Stimulated activated naive CD8-positive, alpha-beta T cell treated with anti-CD3 and anti-CD28 coated beads, Interleukin-15, amount 100 ng/mL, for 72 hours (primary cell): Measurements from ENCODE around the gene THAP8.
A peak's percentile ranks its signal among the peaks of the same experiment; 100 is the strongest.

Source experiments
- ATAC-seq: fragments of 150-1000 bp; cut with Tn5 transposase; 2 replicates; pipeline ENCODE4 v1.10.0; 2021; ENCODE audit warnings: mild to moderate bottlenecking, moderate library complexity
- DNase-seq, 2 donors: peaks; one replicate each; pipeline ENCODE4 v3.0.0; 2021 to 2022
- H3K27ac Mint-ChIP-seq, 2 donors: one replicate each; pipeline ENCODE4 v1.8.0; 2022; ENCODE audit warnings: mild to moderate bottlenecking in 2 of 2, mixed read lengths in 2 of 2, moderate library complexity in 2 of 2
- H3K27me3 Mint-ChIP-seq: one replicate; pipeline ENCODE4 v1.8.0; 2022; ENCODE audit warnings: mixed read lengths
- H3K4me1 Mint-ChIP-seq: one replicate; pipeline ENCODE4 v1.8.0; 2022; ENCODE audit warnings: mild to moderate bottlenecking, mixed read lengths
- H3K4me3 Mint-ChIP-seq, 2 donors: one replicate each; pipeline ENCODE4 v1.8.0; 2022; ENCODE audit warnings: mild to moderate bottlenecking in 2 of 2, mixed read lengths in 2 of 2, moderate library complexity in 1 of 2
- H3K9me3 Mint-ChIP-seq, 2 donors: one replicate each; pipeline ENCODE4 v1.8.0; 2022; ENCODE audit warnings: mixed read lengths in 2 of 2

THAP8 gene, protein sequence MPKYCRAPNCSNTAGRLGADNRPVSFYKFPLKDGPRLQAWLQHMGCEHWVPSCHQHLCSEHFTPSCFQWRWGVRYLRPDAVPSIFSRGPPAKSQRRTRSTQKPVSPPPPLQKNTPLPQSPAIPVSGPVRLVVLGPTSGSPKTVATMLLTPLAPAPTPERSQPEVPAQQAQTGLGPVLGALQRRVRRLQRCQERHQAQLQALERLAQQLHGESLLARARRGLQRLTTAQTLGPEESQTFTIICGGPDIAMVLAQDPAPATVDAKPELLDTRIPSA

DNA sequence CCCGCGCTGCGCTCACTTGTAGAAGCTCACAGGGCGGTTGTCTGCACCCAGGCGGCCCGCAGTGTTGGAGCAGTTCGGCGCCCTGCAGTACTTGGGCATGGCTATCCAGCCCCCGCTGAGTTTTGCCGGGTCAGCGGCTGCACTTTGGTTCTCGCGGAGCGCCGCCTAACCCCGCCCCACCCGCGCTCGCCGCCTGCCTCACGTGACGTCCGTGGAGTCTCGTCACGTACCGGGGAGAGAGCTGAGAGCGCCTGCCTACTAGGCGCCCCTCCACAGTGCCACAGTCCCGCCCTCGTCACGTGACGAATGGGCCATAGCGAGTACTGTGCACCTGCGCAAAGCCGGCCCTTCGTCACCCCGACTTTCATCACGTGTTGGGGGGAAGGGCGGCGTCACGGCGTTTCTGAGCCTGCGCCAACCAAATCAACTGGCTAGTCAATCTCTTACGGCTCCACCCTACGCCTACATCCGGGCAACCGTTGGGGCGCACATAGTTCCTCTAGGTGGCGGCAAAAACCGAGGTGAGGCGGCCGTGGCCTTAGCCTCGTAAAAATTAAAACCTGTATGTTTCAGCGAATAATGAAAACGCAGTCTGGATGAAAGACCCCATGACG is at the start of gene THAP8:
TSS of gene THAP8 (minus strand) at position 167 of the 614 bp plus-strand sequence. CDS start at position 99, 68 bp downstream.
- ATAC-seq (peak; percentile 93), DNase-seq (peak; percentile 99)
- Mint-ChIP-seq H3K27ac (peak within 1 kb of the TSS; percentile 97 to 98), H3K4me1 (peaks cover 28% of the 10 kb centered on the region), H3K9me3 (no peaks in the 10 kb centered on the region), H3K27me3 (no peaks in the 10 kb centered on the region), H3K4me3 (peak within 1 kb of the TSS; percentile 93 to 97)

DNA sequence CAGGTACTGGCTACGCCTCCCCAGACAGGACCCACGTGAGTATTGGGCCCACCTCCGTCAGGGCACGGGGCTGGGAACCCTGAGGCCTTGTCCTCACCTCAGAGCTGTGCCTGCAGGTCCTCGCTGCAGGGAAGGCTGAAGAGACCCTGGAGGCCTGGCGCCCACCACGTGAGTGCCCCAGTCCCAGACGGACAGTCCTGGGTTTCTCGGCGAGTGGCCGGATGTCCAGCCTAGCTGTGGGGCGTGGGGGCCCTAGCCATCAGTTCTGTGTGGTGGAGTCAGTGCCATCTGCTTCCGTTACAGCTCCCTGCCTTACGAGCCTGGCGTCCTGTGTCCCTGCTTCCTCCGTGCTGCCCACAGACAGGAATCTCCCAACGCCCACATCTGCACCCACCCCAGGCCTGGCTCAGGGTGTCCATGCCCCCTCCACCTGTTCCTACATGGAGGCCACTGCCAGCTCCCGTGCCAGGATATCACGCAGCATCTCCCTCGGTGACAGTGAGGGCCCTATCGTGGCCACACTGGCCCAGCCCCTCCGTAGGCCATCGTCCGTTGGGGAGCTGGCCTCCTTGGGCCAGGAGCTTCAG is 49.0 kb upstream of the THAP8 start:
- DNase-seq (no peak), ATAC-seq (no peak)
- peak overlapping the region in 1 of 2 donors; percentile 48 for H3K27ac Mint-ChIP-seq
- no peaks in the 10 kb centered on the region for H3K27me3 Mint-ChIP-seq
- no peaks in the 10 kb centered on the region for H3K4me1 Mint-ChIP-seq
- H3K4me3 Mint-ChIP-seq, result no peak overlapping the region
- H3K9me3 Mint-ChIP-seq, result no peaks in the 10 kb centered on the region

DNA sequence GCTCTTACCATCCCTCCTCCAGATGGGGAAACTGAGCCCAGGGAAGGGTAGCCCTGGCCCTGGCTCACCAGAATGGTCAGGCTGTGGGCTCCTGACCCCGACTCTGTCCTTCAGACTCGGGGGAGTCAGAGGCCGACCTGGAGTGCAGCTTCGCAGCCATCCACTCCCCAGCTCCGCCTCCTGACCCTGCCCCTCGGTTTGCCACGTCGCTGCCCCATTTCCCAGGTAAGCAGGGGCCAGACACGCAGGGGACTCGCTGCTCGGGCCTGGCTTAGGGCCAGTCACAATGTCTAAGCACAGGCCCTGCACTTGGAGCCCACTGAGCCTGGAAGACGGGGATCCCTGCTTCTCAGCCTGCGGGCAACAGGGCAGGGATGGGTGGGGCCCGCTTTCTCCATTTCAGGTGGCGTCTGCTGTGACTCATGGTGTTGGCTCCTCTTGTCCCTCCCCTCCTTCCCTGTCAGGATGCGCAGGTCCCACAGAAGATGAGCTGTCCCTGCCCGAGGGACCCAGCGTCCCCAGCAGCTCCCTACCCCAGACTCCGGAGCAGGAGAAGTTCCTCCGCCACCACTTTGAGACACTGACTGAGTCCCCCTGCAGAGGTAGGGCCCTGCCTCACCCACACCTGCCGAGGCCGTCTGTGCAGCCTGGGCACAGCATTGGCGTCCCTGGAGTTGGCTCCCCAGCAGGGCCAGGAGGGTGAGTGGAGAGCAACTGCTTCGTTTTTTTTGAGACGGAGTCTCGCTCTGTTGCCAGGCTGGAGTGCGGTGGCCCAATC is 47.7 kb upstream of the THAP8 start:
- ATAC-seq (no peak), DNase-seq (no peak)
- Mint-ChIP-seq H3K9me3 (no peaks in the 10 kb centered on the region), H3K27me3 (no peaks in the 10 kb centered on the region), H3K27ac (peak overlapping the region in 1 of 2 donors; percentile 19), H3K4me3 (no peak overlapping the region), H3K4me1 (no peaks in the 10 kb centered on the region)

DNA sequence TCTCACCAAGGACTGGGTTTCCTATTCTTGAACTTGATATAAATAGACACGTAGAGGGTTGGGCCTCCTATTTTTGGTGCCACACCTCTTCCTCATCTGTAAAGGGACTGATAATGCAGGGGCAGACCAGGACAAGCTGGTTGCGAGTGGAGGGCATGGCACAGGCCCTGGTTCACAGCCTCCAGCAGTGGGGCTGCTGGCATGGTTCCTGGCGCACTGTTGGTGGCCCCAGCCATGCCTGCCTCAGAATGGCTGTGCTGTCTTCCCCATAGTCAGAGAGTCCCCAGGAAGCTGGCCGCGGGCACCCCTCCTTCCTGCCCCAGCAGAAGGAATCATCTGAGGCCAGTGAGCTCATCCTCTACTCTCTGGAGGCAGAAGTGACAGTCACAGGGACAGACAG is 46.4 kb upstream of the THAP8 start:
- no peaks in the 10 kb centered on the region for H3K9me3 Mint-ChIP-seq
- ATAC-seq (no peak), DNase-seq (no peak)
- H3K4me3 Mint-ChIP-seq, result no peak overlapping the region
- H3K27me3 Mint-ChIP-seq, result no peaks in the 10 kb centered on the region
- H3K4me1 Mint-ChIP-seq, result no peaks in the 10 kb centered on the region
- no peak overlapping the region for H3K27ac Mint-ChIP-seq

DNA sequence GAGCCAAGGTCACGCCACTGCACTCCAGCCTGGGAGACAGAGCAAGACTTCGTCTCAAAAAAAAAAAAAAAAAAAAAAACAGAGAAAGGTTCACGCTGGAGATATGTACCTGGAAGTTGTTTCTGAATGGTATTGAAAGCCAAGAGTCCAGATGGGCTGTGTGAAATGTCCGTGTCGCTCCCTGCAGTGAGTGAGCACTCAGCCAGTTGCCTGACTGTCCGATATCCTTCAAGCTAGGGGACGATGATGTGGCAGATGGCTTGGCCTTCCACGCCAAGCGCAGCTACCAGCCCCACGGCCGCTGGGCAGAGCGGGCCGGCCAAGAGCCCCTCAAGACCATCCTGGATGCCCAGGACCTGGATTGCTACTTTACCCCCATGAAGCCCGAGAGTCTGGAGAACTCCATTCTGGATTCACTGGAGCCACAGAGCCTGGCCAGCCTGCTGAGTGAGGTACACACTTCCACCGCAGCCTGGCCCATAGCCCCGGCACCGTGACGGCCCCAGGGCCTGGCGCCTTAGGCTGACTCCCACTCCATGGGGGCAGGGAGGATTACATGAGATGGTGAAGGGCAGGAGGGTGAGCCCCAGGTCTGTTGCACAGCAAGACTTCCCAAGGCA is 45.2 kb upstream of the THAP8 start:
- no peaks in the 10 kb centered on the region for H3K9me3 Mint-ChIP-seq
- no peak for ATAC-seq
- H3K4me1 Mint-ChIP-seq, result no peaks in the 10 kb centered on the region
- H3K4me3 Mint-ChIP-seq, result no peak overlapping the region
- DNase-seq, result no peak
- H3K27me3 Mint-ChIP-seq, result no peaks in the 10 kb centered on the region
- no peak overlapping the region for H3K27ac Mint-ChIP-seq

DNA sequence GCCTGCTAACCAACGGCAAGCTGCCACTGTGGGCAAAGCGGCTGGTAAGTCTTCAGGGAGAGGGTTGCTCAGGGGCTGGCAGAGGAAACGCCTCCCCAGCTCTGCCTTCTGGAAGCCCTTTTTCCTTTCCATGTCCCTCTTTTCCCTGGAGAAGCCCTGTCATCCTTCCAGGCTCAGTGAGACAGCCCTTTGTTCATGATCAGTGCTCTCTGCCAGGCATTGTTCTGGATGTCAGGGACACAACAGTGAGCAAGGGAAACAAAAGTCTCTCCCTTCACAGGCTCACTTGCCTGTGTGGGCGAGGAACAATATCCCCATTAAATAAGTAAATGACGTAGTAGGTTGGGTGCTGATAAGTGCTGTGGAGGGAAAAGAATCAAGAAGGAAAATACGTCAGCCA is 43.0 kb upstream of the THAP8 start:
- peaks cover 21% of the 10 kb centered on the region for H3K4me1 Mint-ChIP-seq
- ATAC-seq (no peak), DNase-seq (no peak)
- no peaks in the 10 kb centered on the region for H3K27me3 Mint-ChIP-seq
- H3K27ac Mint-ChIP-seq, result peak overlapping the region; percentile 10 to 72
- H3K9me3 Mint-ChIP-seq, result no peaks in the 10 kb centered on the region
- no peak overlapping the region for H3K4me3 Mint-ChIP-seq

DNA sequence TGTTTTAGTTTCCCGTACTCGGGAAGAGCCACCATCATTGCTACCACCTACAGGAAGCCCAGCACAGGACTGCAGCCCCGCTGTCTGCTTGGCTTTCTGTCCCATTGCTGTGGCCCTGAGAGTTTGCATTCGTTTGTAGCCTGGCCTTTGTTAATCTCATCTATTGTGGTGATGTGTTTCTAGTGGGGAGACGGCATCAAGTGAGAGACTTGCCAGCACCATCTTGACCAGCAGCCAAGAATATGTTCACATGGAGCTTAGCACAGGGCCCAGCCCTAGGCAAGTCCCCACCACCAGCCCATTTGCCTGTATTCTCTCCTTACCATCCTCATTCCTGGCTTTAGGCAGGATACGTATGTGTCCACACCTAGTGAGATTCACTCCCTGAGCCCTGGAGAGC is 39.6 kb upstream of the THAP8 start:
- H3K27ac Mint-ChIP-seq, result peak overlapping the region in 1 of 2 donors; percentile 62
- no peak for DNase-seq

DNA sequence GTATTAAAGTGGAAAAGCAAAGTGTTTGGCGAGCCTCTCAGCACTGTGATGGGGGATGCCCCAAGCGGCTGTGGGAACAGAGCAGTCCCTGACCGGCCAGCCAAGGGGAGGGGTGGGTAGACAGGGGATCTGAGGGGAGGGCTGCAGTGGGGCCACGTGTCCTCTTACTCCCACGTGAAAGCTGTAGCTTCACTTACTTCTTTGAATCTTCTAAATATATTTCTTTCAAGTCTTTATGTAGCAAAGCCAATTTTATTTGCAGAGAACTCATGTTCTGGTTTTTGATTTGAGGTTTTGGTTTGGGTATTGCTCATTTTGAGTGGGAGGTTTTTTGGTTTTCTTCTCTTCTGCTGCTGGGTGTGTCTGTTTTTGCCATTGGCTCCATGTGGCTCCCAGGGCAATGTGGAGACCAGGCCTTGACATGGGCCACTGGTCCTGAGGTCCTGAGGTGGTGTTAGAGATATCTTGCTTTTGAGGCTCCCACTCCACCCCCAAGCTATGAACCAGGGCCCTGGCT is 39.1 kb upstream of the THAP8 start:
- H3K4me3 Mint-ChIP-seq, result peak overlapping the region; percentile 20 to 55

More for the DNA sequence above, 39.6 kb upstream of the THAP8 start:
- no peak for ATAC-seq
- H3K27me3 Mint-ChIP-seq, result no peaks in the 10 kb centered on the region
- no peaks in the 10 kb centered on the region for H3K9me3 Mint-ChIP-seq
- H3K4me3 Mint-ChIP-seq, result no peak overlapping the region
- peaks cover 29% of the 10 kb centered on the region for H3K4me1 Mint-ChIP-seq

DNA sequence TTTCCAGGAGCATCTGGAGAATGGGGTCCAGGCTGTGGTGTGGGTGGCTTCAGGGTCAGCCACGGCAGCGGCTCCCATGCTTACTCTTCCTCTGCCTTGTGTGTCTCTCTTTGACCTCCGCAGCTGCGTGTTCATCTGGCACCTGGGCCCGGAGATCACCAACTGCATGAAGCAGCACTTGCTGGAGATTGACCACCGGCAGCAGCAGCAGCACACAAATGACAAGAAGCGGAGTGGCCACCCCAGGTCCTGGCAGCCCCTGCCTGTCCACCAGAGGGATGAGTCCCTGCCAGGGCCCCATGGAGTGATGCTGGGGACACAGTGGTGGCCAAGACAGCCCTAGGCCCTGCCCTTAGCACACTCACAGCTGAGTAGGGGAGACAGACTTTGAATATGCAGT is 38.5 kb upstream of the THAP8 start:
- Mint-ChIP-seq H3K4me1 (peaks cover 29% of the 10 kb centered on the region), H3K27ac (peak overlapping the region in 1 of 2 donors; percentile 36), H3K4me3 (peak overlapping the region in 1 of 2 donors; percentile 55), H3K9me3 (no peaks in the 10 kb centered on the region), H3K27me3 (no peaks in the 10 kb centered on the region)
- ATAC-seq (peak; percentile 31), DNase-seq (no peak)

More for the DNA sequence above, 39.1 kb upstream of the THAP8 start:
- DNase-seq (peak; percentile 30 to 46), ATAC-seq (peak; percentile 92)
- peaks cover 29% of the 10 kb centered on the region for H3K4me1 Mint-ChIP-seq
- no peaks in the 10 kb centered on the region for H3K9me3 Mint-ChIP-seq
- peak overlapping the region; percentile 36 to 62 for H3K27ac Mint-ChIP-seq
- no peaks in the 10 kb centered on the region for H3K27me3 Mint-ChIP-seq

DNA sequence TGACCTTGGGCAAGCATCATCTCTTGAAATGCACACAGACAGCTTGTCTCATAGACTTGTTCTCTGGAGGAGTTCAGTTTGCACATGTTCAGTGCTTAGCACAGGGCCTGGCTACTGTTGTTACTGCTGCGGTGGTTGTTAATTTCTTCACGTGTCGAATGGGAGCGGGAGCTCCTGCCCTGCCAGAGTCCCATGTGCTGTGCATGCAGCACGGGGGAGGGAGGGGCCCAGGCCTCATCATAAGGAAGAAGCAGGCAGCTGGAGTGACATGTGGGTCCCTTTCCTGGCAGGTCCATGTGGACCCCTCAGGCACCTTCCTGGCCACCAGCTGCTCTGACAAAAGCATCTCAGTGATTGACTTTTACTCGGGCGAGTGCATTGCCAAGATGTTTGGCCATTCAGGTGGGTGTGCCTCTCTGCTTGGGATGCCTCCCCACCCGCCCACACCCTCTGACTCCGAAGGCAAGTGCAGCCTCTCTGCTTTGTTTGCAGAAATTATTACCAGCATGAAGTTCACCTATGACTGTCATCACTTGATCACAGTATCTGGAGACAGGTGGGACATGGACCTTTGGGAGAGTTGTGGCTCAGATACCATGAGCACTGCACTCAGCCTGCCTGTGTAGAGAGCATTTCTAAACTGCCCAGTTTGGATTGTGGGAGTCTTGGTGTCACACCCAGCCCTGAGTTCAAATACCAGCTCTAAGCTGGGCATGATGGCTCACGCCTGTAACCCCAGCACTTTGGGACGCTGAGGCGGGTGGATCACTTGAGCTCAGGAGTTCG is 37.0 kb upstream of the THAP8 start:
- Mint-ChIP-seq H3K27me3 (no peaks in the 10 kb centered on the region), H3K27ac (no peak overlapping the region)
- ATAC-seq, result no peak

DNA sequence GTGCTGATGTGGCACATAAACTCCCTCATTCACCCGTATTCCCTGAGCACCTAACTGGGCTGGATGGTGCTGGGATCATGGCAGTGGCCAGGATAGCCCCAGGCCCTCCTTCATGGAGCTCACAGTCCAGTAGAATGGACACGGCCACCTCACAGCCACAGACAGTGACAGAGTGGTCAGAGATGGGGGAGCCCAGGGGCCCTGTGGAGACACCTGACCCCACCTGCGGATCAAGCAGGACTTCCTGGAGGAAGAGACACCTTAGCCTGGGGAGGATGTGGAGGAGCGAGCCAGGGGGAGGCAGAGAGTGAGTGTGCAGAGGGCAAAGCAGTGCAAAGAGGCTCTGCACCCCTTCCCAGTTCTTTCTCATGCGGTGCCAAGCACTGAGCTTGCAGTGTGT is 35.8 kb upstream of the THAP8 start:
- no peak for ATAC-seq
- no peak overlapping the region for H3K4me3 Mint-ChIP-seq
- H3K27me3 Mint-ChIP-seq, result no peaks in the 10 kb centered on the region
- H3K4me1 Mint-ChIP-seq, result peaks cover 29% of the 10 kb centered on the region
- H3K9me3 Mint-ChIP-seq, result no peaks in the 10 kb centered on the region
- H3K27ac Mint-ChIP-seq, result no peak overlapping the region
- DNase-seq, result no peak

More for the DNA sequence above, 37.0 kb upstream of the THAP8 start:
- peak overlapping the region in 1 of 2 donors; percentile 35 for H3K4me3 Mint-ChIP-seq
- DNase-seq, result no peak
- peaks cover 29% of the 10 kb centered on the region for H3K4me1 Mint-ChIP-seq
- H3K9me3 Mint-ChIP-seq, result no peaks in the 10 kb centered on the region

DNA sequence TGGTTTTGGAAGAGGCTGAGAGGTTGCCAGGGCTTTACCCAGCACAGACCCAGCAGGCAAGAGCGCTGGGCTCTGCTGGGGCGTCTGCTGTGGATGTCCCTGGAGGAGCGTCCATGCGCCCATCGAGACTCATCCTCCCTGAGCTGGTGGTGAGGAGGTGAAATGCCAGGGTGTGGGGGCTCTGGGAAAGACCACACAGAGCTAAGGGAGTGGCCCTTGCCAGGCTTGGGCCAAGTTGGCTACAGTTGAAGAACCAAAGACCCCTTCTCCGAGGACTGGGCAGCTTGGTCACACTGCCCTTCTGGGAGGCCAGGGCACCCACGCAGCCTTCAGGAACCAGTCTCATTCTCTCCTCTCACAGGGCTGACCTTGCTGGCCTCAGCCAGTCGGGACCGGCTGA is 32.2 kb upstream of the THAP8 start:
- H3K27ac Mint-ChIP-seq, result no peak overlapping the region
- no peaks in the 10 kb centered on the region for H3K9me3 Mint-ChIP-seq
- H3K4me1 Mint-ChIP-seq, result peaks cover under 1% of the 10 kb centered on the region
- no peaks in the 10 kb centered on the region for H3K27me3 Mint-ChIP-seq
- H3K4me3 Mint-ChIP-seq, result no peak overlapping the region
- DNase-seq (no peak), ATAC-seq (no peak)

DNA sequence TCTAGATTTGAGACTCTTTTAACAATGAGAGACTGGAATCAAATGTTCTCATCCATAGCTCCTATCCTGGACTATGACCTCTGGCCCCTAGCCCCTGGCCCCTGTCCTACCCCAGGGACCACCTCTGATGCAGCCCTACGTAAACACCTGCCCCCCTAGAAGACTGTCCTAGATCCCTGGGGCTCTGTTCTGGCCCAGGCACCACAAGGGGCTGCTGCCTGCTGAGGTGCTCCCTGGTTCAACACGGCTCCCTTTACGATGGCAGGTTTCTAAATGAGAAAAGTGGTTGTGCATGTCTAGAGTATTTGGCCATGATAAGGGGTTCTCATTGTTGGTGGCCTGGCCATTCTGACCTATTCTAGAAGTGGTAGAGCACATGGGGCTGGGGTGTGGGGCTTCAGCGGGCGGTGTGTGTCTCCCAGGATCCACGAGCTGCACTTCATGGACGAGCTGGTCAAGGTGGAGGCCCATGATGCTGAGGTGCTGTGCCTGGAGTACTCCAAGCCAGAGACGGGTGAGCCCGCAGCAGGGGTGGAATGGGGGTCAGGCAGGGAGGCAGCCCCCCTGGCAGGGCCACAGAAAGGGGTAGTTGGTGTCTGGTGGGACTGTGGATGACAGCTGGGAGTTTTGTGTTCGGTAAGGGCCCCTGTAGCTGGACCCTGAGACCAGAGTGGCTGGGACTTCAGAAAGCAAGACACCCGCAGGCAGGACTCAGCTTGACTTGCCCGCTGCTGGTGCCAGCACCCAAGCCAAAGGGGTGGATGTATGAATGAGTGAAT is 30.3 kb upstream of the THAP8 start:
- DNase-seq (no peak), ATAC-seq (no peak)
- Mint-ChIP-seq H3K4me1 (no peaks in the 10 kb centered on the region), H3K9me3 (no peaks in the 10 kb centered on the region), H3K27me3 (no peaks in the 10 kb centered on the region), H3K27ac (peak overlapping the region in 1 of 2 donors; percentile 19), H3K4me3 (no peak overlapping the region)

DNA sequence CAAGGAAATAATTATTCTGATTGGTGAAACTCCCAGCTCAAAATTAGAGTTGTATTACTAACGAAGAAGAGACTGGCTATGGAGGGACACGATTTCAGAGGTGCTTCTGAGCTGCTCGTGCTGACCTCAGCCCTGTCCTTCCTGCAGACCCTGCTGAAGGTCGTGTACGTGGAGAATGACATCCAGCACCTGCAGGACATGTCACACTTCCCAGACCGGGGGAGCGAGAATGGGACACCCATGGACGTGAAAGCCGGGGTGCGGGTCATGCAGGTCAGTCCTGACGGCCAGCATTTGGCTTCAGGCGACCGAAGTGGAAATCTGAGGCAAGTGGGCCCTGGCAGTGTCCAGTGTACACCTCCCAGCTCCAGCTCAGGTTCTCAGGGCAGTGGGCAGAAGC is 28.8 kb upstream of the THAP8 start:
- no peak overlapping the region for H3K27ac Mint-ChIP-seq
- no peaks in the 10 kb centered on the region for H3K4me1 Mint-ChIP-seq
- DNase-seq (no peak), ATAC-seq (no peak)
- no peaks in the 10 kb centered on the region for H3K27me3 Mint-ChIP-seq
- H3K9me3 Mint-ChIP-seq, result no peaks in the 10 kb centered on the region
- H3K4me3 Mint-ChIP-seq, result no peak overlapping the region
